Gastroesophageal sphincter (tissue), 4 donors: ENCODE results near the gene PARP8. TPM values are rescaled to one million over a fixed set of nuclear protein-coding genes. Genes with fewer than 3 reads are reported as not detected.

ENCODE experiments used
- ATAC-seq: fragments of 150-250 bp; one replicate; pipeline ENCODE4 v1.9.1; 2016; ENCODE audit warnings: mild to moderate bottlenecking, moderate library complexity
- H3K27ac ChIP-seq, 4 donors: fragments of 200-600 bp; sonication (generic) in 3 of 4; 1 replicate in 3 of 4; 2 replicates in 1 of 4; pipeline ENCODE4 v1.5.1; 2016 to 2019
- H3K27me3 ChIP-seq: fragments of 200-600 bp; sonication (generic); one replicate; pipeline ENCODE4 v1.5.1; 2019
- H3K36me3 ChIP-seq, 2 donors: fragments of 200-600 bp; sonication (generic); one replicate each; pipeline ENCODE4 v1.5.1; 2019; ENCODE audit warnings: control low read depth in 1 of 2
- H3K4me1 ChIP-seq, 3 donors: fragments of 200-600 bp; sonication (generic); 1 replicate in 2 of 3; 2 replicates in 1 of 3; pipeline ENCODE4 v1.5.1; 2016 to 2019; ENCODE audit warnings: control low read depth in 2 of 3
- H3K4me3 ChIP-seq, 2 donors: fragments of 200-600 bp; sonication (generic); one replicate each; pipeline ENCODE4 v1.5.1; 2019; ENCODE audit warnings: mild to moderate bottlenecking in 1 of 2, moderate library complexity in 1 of 2
- H3K9me3 ChIP-seq, 3 donors: fragments of 200-600 bp; sonication (generic); one replicate each; pipeline ENCODE4 v1.5.1; 2017 to 2019; ENCODE audit warnings: control low read depth in 2 of 3
- CTCF ChIP-seq, 4 experiments: fragments of 200-600 bp in 2 of 4; fragments of 450-650 bp in 2 of 4; sonication (generic) in 1 of 4; IDR thresholded peaks; one replicate each; pipeline ENCODE4 v1.5.1; 2017 to 2019; ENCODE audit warnings: antibody characterized with exemption in 4 of 4, mild to moderate bottlenecking in 2 of 4, moderate library complexity in 2 of 4
- EP300 ChIP-seq: sonication (generic); formaldehyde crosslinking; IDR thresholded peaks from one replicate; pipeline ENCODE4 v1.6.1; 2017; ENCODE audit warnings: antibody characterized with exemption, mild to moderate bottlenecking
- POLR2A ChIP-seq, 2 donors: fragments of 450-650 bp; IDR thresholded peaks; one replicate each; pipeline ENCODE4 v1.6.1; 2017; ENCODE audit warnings: antibody characterized with exemption in 2 of 2, mild to moderate bottlenecking in 2 of 2, moderate library complexity in 1 of 2
- POLR2AphosphoS5 ChIP-seq: sonication (generic); formaldehyde crosslinking; IDR thresholded peaks from one replicate; pipeline ENCODE4 v1.6.1; 2017; ENCODE audit warnings: antibody characterized with exemption
- WGBS, 2 donors: methylation state at CpG; one replicate each; pipeline ENCODE4 v1.1.5; 2018; ENCODE audit warnings: low coverage in 1 of 2; 5-methylcytosine and 5-hydroxymethylcytosine counted together
- total RNA-seq, 4 donors: library from RNA; depleted of rRNA; stranded (reverse); fragments of >200 nt; gene quantifications; one replicate each; pipeline ENCODE4 v1.1.0, GENCODE V29; 2016

Gene PARP8
- total RNA-seq, 4 donors from 2014 or later: 3.9 to 43.1 (median 24.8) TPM

- no peaks in the 10 kb centered on the region for H3K36me3 ChIP-seq
- H3K27me3 ChIP-seq: no peaks in the 10 kb centered on the region
- no peaks in the 10 kb centered on the region for H3K4me1 ChIP-seq
- no peak for ATAC-seq
- H3K9me3 ChIP-seq: no peaks in the 10 kb centered on the region
- WGBS, 2 donors: 58 to 100% methylated on average over 1 to 3 of the region's 3 CpGs
- no peak overlapping the region for H3K27ac ChIP-seq
- no peak overlapping the region for H3K4me3 ChIP-seq
- TF ChIP-seq POLR2AphosphoS5 (no peak), EP300 (no peak), CTCF (IDR thresholded peaks at IDR 0.05) (no peak), POLR2A (IDR thresholded peaks at IDR 0.05) (no peak)
Measured at GRCh38 chr5:50863534-50864170, 197.2 kb downstream of the PARP8 start.

- TF ChIP-seq POLR2A (IDR thresholded peaks at IDR 0.05): no peak
- no peak for TF ChIP-seq POLR2AphosphoS5
- TF ChIP-seq EP300: no peak
- no peak for TF ChIP-seq CTCF (IDR thresholded peaks at IDR 0.05)
- WGBS, 2 donors: 40 to 67% methylated on average over 1 of the region's 2 CpGs
- no peak for ATAC-seq
- Histone ChIP-seq H3K27ac (no peak overlapping the region), H3K36me3 (no peaks in the 10 kb centered on the region), H3K9me3 (no peaks in the 10 kb centered on the region), H3K4me1 (no peaks in the 10 kb centered on the region), H3K27me3 (no peaks in the 10 kb centered on the region), H3K4me3 (no peak overlapping the region)
Measured at GRCh38 chr5:50864466-50864865, 198.0 kb downstream of the PARP8 start.

- 62 to 70% methylated on average over 1 of the region's 1 CpG for WGBS, 2 donors
- no peaks in the 10 kb centered on the region for H3K36me3 ChIP-seq
- TF ChIP-seq POLR2A (IDR thresholded peaks at IDR 0.05) (no peak), EP300 (no peak)
- H3K9me3 ChIP-seq: no peaks in the 10 kb centered on the region
- H3K4me3 ChIP-seq: no peak overlapping the region
- ATAC-seq: no peak
- H3K27me3 ChIP-seq: no peaks in the 10 kb centered on the region
- H3K4me1 ChIP-seq: no peaks in the 10 kb centered on the region
- H3K27ac ChIP-seq: no peak overlapping the region
Measured at GRCh38 chr5:50866415-50866814, 200.0 kb downstream of the PARP8 start.

- H3K9me3 ChIP-seq: no peaks in the 10 kb centered on the region
- no peaks in the 10 kb centered on the region for H3K4me1 ChIP-seq
- no peak overlapping the region for H3K27ac ChIP-seq
- no peak overlapping the region for H3K4me3 ChIP-seq
- H3K27me3 ChIP-seq: no peaks in the 10 kb centered on the region
- TF ChIP-seq CTCF (IDR thresholded peaks at IDR 0.05) (no peak), POLR2A (IDR thresholded peaks at IDR 0.05) (no peak), EP300 (no peak), POLR2AphosphoS5 (no peak)
- no peaks in the 10 kb centered on the region for H3K36me3 ChIP-seq
- no peak for ATAC-seq
- 40 to 83% methylated on average over 1 to 3 of the region's 3 CpGs for WGBS, 2 donors
Measured at GRCh38 chr5:50867140-50867539, 200.7 kb downstream of the PARP8 start.

- Histone ChIP-seq H3K27me3 (no peaks in the 10 kb centered on the region), H3K4me1 (no peaks in the 10 kb centered on the region), H3K36me3 (no peaks in the 10 kb centered on the region), H3K27ac (no peak overlapping the region), H3K4me3 (no peak overlapping the region), H3K9me3 (no peaks in the 10 kb centered on the region)
- ATAC-seq: no peak
- WGBS, 2 donors: 60 to 80% methylated on average over 2 of the region's 2 CpGs
- TF ChIP-seq CTCF (IDR thresholded peaks at IDR 0.05) (no peak), POLR2A (IDR thresholded peaks at IDR 0.05) (no peak), EP300 (no peak), POLR2AphosphoS5 (no peak)
Measured at GRCh38 chr5:50873595-50874277, 207.3 kb downstream of the PARP8 start.
